HEK293T (cell line): ENCODE measurements around the gene LTBP1.

ENCODE experiments used
- BHLHE40 ChIP-seq: fragments of 450-650 bp; IDR thresholded peaks from 2 replicates; pipeline ENCODE4 v1.6.1; 2016; ENCODE audit warnings: mild to moderate bottlenecking, moderate library complexity, borderline replicate concordance
- FOXM1 ChIP-seq: fragments of 450-650 bp; IDR thresholded peaks from 2 replicates; pipeline ENCODE4 v1.6.1; 2017; ENCODE audit warnings: mild to moderate bottlenecking, borderline replicate concordance
- PKNOX1 ChIP-seq: fragments of 450-650 bp; IDR thresholded peaks from 2 replicates; pipeline ENCODE4 v1.6.1; 2016
- SP1 ChIP-seq: fragments of 450-650 bp; IDR thresholded peaks from 2 replicates; pipeline ENCODE4 v1.6.1; 2017

- TF ChIP-seq PKNOX1 = no peak
- TF ChIP-seq FOXM1 = no peak
- no peak for TF ChIP-seq BHLHE40
- no peak for TF ChIP-seq SP1
Observed at GRCh38 chr2:33220533-33220932, 273.8 kb downstream of the LTBP1 start.
